PC-3 (cell line): ENCODE data around the gene TPK1. TPM values are rescaled to one million over a fixed set of nuclear protein-coding genes. Genes with fewer than 3 reads are reported as not detected.

Experiments
- ATAC-seq: fragments of 200-7000 bp; cut with Tn5 transposase; 2 replicates; pipeline ENCODE4 v1.9.1; 2020; ENCODE audit warnings: mild to moderate bottlenecking, moderate library complexity
- BruUV-seq: library from RNA; stranded (reverse); fragments of 400-500 nt; replicated peaks from 2 replicates; lab custom pipeline; 2021; lab: Mats Ljungman, UMichigan
- CTCF ChIA-PET: fragments of 300-600 bp; sonication (Branson Sonifier 250); formaldehyde crosslinking; loops from one replicate; lab custom pipeline; 2022; ENCODE audit warnings: antibody characterized with exemption; lab: Charles Lee
- POLR2A ChIA-PET: fragments of 300-600 bp; sonication (Branson Sonifier 250); formaldehyde crosslinking; loops from one replicate; lab custom pipeline; 2022; ENCODE audit warnings: antibody characterized with exemption; ENCODE audit not compliant: unreplicated experiment; lab: Charles Lee
- DNase-seq: peaks from one replicate; pipeline ENCODE4 v3.0.0-alpha.2; 2015
- H2AFZ ChIP-seq: fragments of 300-600 bp; sonication (generic); 2 replicates; pipeline ENCODE4 v1.6.0; 2016; ENCODE audit warnings: antibody characterized with exemption, low read length
- H3F3A ChIP-seq: fragments of 300-600 bp; sonication (generic); one replicate; pipeline ENCODE4 v1.6.0; 2017; ENCODE audit warnings: antibody characterized with exemption, low read length, control low read depth, mild to moderate bottlenecking; ENCODE audit not compliant: unreplicated experiment
- H3K27ac ChIP-seq: fragments of 300-600 bp; sonication (generic); 2 replicates; pipeline ENCODE4 v1.5.1; 2016; ENCODE audit warnings: mild to moderate bottlenecking, low read length
- H3K27me3 ChIP-seq: fragments of 300-600 bp; sonication (generic); 2 replicates; pipeline ENCODE4 v1.6.1; 2016; ENCODE audit warnings: low read length, mixed read lengths
- H3K36me3 ChIP-seq: fragments of 300-600 bp; sonication (generic); 2 replicates; pipeline ENCODE4 v1.6.1; 2016; ENCODE audit warnings: low read depth, mixed run types, low read length, mixed read lengths
- H3K4me1 ChIP-seq: fragments of 300-600 bp; sonication (generic); 2 replicates; pipeline ENCODE4 v1.5.1; 2016; ENCODE audit warnings: low read length; ENCODE audit not compliant: insufficient read depth
- H3K4me2 ChIP-seq: fragments of 300-600 bp; sonication (generic); 2 replicates; pipeline ENCODE4 v1.6.0; 2016; ENCODE audit warnings: low read length
- H3K4me3 ChIP-seq: fragments of 300-600 bp; sonication (generic); 2 replicates; pipeline ENCODE4 v1.5.1; 2016; ENCODE audit warnings: mild to moderate bottlenecking, low read length, mixed read lengths
- H3K79me2 ChIP-seq: fragments of 300-600 bp; sonication (generic); 2 replicates; pipeline ENCODE4 v1.6.1; 2017; ENCODE audit warnings: low read length, mixed read lengths
- H3K9ac ChIP-seq: fragments of 300-600 bp; sonication (generic); 2 replicates; pipeline ENCODE4 v1.6.0; 2016; ENCODE audit warnings: mild to moderate bottlenecking, low read length
- H3K9me2 ChIP-seq: fragments of 300-600 bp; sonication (generic); replicated peaks from 2 replicates; pipeline ENCODE4 v1.6.1; 2016; ENCODE audit warnings: mixed run types, low read length, mixed read lengths
- H3K9me3 ChIP-seq: fragments of 300-600 bp; sonication (generic); 2 replicates; pipeline ENCODE4 v1.6.1; 2016; ENCODE audit warnings: low read length, mixed read lengths
- H4K20me1 ChIP-seq: fragments of 300-600 bp; sonication (generic); 2 replicates; pipeline ENCODE4 v1.6.1; 2016; ENCODE audit warnings: low read length, mixed read lengths
- EZH2 ChIP-seq: fragments of 300-600 bp; sonication (generic); IDR thresholded peaks from one replicate; pipeline ENCODE4 v1.6.1; 2017; ENCODE audit warnings: antibody characterized with exemption, mild to moderate bottlenecking, low read length; ENCODE audit not compliant: unreplicated experiment
- EZH2phosphoT487 ChIP-seq: fragments of 300-600 bp; sonication (generic); IDR thresholded peaks from 2 replicates; pipeline ENCODE4 v1.6.1; 2018; ENCODE audit warnings: mild to moderate bottlenecking, antibody characterized with exemption, low read length, borderline replicate concordance
- intact Hi-C: fragments of 100-400 bp; cut with micrococcal nuclease; formaldehyde crosslinking; loops from 2 replicates; pipeline ENCODE4 v1.9.0; 2023
- total RNA-seq: library from RNA; depleted of rRNA; stranded (reverse); fragments of >200 nt; gene quantifications from 2 replicates; pipeline ENCODE4 v1.2.3, GENCODE V29; 2014
- TF ChIP-seq, protein P1 (sequence below): fragments of 300-600 bp; sonication (generic); conservative IDR thresholded peaks from 2 replicates; pipeline ENCODE4 v1.5.1; 2017; ENCODE audit warnings: antibody characterized with exemption, low read depth, mild to moderate bottlenecking, low read length

Gene TPK1
- total RNA-seq, 1 experiment from 2014 or later, result 4.5 TPM

DNA sequence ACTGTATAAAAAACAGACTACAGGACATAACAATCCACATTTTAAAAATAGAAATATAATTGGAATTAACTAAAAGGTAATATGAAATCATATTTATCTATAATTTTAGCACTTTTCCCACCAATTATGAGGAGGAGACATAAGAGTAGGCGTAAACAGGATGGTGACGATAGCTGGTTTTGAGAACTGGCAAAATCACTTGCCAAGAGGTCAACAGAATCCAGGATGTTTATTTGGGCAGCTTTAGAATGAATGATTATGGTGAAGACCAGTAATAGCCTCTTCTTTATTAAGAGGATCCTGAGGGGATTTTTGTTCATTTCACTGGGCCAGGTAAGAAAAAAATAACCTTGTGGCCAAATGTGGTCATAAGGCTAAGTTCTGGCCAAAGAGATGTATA is 67.2 kb downstream of the TPK1 start:
- no peak for ATAC-seq
- no peaks in the 10 kb centered on the region for H3K9me2 ChIP-seq
- no peaks in the 10 kb centered on the region for H3K4me1 ChIP-seq
- H3K4me2 ChIP-seq, result no peak overlapping the region
- no peaks in the 10 kb centered on the region for H4K20me1 ChIP-seq
- no peaks in the 10 kb centered on the region for H3K9me3 ChIP-seq
- TF ChIP-seq EZH2 (no peak), EZH2phosphoT487 (no peak)
- TF ChIP-seq, protein P1, sequence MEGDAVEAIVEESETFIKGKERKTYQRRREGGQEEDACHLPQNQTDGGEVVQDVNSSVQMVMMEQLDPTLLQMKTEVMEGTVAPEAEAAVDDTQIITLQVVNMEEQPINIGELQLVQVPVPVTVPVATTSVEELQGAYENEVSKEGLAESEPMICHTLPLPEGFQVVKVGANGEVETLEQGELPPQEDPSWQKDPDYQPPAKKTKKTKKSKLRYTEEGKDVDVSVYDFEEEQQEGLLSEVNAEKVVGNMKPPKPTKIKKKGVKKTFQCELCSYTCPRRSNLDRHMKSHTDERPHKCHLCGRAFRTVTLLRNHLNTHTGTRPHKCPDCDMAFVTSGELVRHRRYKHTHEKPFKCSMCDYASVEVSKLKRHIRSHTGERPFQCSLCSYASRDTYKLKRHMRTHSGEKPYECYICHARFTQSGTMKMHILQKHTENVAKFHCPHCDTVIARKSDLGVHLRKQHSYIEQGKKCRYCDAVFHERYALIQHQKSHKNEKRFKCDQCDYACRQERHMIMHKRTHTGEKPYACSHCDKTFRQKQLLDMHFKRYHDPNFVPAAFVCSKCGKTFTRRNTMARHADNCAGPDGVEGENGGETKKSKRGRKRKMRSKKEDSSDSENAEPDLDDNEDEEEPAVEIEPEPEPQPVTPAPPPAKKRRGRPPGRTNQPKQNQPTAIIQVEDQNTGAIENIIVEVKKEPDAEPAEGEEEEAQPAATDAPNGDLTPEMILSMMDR, result no peak
- intact Hi-C loops, result no loop called here
- no peak overlapping the region for H2AFZ ChIP-seq
- no peak overlapping the region for H3K27ac ChIP-seq
- CTCF ChIA-PET, result no interaction called here
- H3K9ac ChIP-seq, result no peak overlapping the region
- DNase-seq, result no peak
- H3K4me3 ChIP-seq, result no peak overlapping the region
- no TSS peak for BruUV-seq
- POLR2A ChIA-PET, result no interaction called here
- H3K36me3 ChIP-seq, result no peaks in the 10 kb centered on the region
- no peaks in the 10 kb centered on the region for H3K79me2 ChIP-seq
- H3F3A ChIP-seq, result no peaks in the 10 kb centered on the region
- no peaks in the 10 kb centered on the region for H3K27me3 ChIP-seq

DNA sequence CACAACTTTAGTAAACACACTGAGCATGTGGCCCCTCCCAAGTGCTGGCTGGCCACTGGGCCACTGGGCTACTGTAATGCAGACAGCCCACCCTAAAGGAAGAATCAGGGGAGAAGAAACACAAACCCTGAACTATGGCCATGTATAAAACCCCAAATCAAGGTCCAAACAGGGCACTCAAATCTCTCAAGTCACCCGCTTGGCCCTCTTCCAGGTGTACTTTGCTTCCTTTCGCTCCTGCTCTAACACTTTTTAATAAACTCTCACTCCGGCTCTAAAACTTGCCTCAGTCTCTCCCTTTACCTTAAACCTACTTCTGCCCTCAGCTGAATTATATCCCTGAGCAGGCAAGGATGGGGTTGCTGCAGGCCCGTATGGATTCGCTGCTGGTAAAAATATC is 72.6 kb downstream of the TPK1 start:
- no peak for ATAC-seq
- Histone ChIP-seq H2AFZ (no peak overlapping the region), H3K36me3 (no peaks in the 10 kb centered on the region), H3K9me3 (no peaks in the 10 kb centered on the region), H3K9me2 (no peaks in the 10 kb centered on the region), H3K27me3 (no peaks in the 10 kb centered on the region), H3K27ac (no peak overlapping the region), H3K79me2 (no peaks in the 10 kb centered on the region), H3K4me1 (no peaks in the 10 kb centered on the region), H3K9ac (no peak overlapping the region), H3K4me2 (no peak overlapping the region), H4K20me1 (no peaks in the 10 kb centered on the region), H3K4me3 (no peak overlapping the region), H3F3A (no peaks in the 10 kb centered on the region)
- ChIA-PET POLR2A (no interaction called here), CTCF (no interaction called here)
- no peak for DNase-seq
- BruUV-seq, result no TSS peak
- intact Hi-C loops, result no loop called here
- TF ChIP-seq EZH2, result no peak

DNA sequence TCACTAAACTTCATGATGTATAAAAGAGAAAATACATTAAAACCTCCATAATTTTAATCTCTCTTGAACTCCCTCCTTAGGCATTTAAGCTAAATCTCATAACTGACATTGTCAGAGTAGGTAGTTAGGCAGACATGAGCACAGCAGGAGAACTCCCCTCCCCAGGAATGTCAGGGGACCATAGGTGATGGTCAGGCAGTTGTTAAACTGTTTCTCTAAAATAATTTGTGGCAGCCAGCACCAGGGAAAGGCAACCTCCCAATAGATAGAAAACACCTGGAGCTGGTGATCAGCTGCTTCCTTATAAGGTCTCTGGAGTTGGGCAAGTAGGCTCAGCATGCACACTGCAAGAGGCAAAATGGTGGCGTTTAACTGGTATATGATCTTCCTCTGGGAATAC is 73.0 kb downstream of the TPK1 start:
- no peaks in the 10 kb centered on the region for H3K27me3 ChIP-seq
- H3K27ac ChIP-seq, result no peak overlapping the region
- ATAC-seq (no peak), DNase-seq (no peak)
- ChIA-PET POLR2A (no interaction called here), CTCF (no interaction called here)
- TF ChIP-seq, protein P1, result no peak
- no peak for TF ChIP-seq EZH2
- TF ChIP-seq EZH2phosphoT487, result no peak
- intact Hi-C loops, result no loop called here
- no peaks in the 10 kb centered on the region for H3K9me3 ChIP-seq
- no peaks in the 10 kb centered on the region for H3K9me2 ChIP-seq
- no peaks in the 10 kb centered on the region for H3K36me3 ChIP-seq
- no peak overlapping the region for H3K4me3 ChIP-seq
- H3K4me1 ChIP-seq, result no peaks in the 10 kb centered on the region
- no peak overlapping the region for H3K9ac ChIP-seq
- no peak overlapping the region for H3K4me2 ChIP-seq
- no peaks in the 10 kb centered on the region for H4K20me1 ChIP-seq
- BruUV-seq, result no TSS peak
- no peak overlapping the region for H2AFZ ChIP-seq
- H3F3A ChIP-seq, result no peaks in the 10 kb centered on the region
- no peaks in the 10 kb centered on the region for H3K79me2 ChIP-seq
